IMR-90 (cell line): Measurements from ENCODE around the gene PDS5B. TPM values are rescaled to one million over a fixed set of nuclear protein-coding genes. Genes with fewer than 3 reads are reported as not detected.
A peak's percentile ranks its signal among the peaks of the same experiment; 100 is the strongest.

Experiments
- ATAC-seq: fragments of 200-7000 bp; cut with Tn5 transposase; 2 replicates; pipeline ENCODE4 v1.9.1; 2020; ENCODE audit warnings: low read depth, mild to moderate bottlenecking, moderate library complexity
- BruUV-seq: library from RNA; stranded (reverse); fragments of 400-500 nt; replicated peaks from 2 replicates; lab custom pipeline; 2021; lab: Mats Ljungman, UMichigan
- CTCF ChIA-PET: fragments of 300-600 bp; formaldehyde crosslinking; extraction: SDS; loops from one replicate; lab custom pipeline; 2021; ENCODE audit warnings: antibody characterized with exemption; lab: Yijun Ruan, JAX
- POLR2A ChIA-PET: fragments of 300-600 bp; sonication (Branson Sonifier 250); formaldehyde crosslinking; loops from one replicate; lab custom pipeline; 2022; ENCODE audit warnings: antibody characterized with exemption; ENCODE audit not compliant: unreplicated experiment; lab: Charles Lee
- DNase-seq: peaks from one replicate; pipeline ENCODE4 v3.0.0; 2013
- H2AFZ ChIP-seq: replicated peaks from 2 replicates; pipeline ENCODE3; 2013; ENCODE audit warnings: low read length, mild to moderate bottlenecking; ENCODE audit not compliant: poor library complexity
- H2AK5ac ChIP-seq: 2 replicates; pipeline ENCODE4 v1.6.1; 2013; ENCODE audit warnings: low read depth, low read length, inconsistent platforms
- H2AK9ac ChIP-seq: replicated peaks from 2 replicates; pipeline ENCODE3; 2013; ENCODE audit warnings: mild to moderate bottlenecking, low read depth, low read length, moderate library complexity; ENCODE audit not compliant: poor library complexity
- H2BK120ac ChIP-seq: 2 replicates; pipeline ENCODE4 v1.6.1; 2013; ENCODE audit warnings: low read depth, low read length, inconsistent platforms
- H2BK15ac ChIP-seq: 3 replicates; pipeline ENCODE4 v1.6.1; 2013; ENCODE audit warnings: low read depth, low read length, inconsistent platforms
- H2BK20ac ChIP-seq: 2 replicates; pipeline ENCODE4 v1.6.1; 2013; ENCODE audit warnings: low read depth, mild to moderate bottlenecking, inconsistent platforms, low read length, moderate library complexity
- H2BK5ac ChIP-seq: 2 replicates; pipeline ENCODE4 v1.6.1; 2013; ENCODE audit warnings: mild to moderate bottlenecking, low read depth, low read length, inconsistent platforms; ENCODE audit not compliant: poor library complexity, severe bottlenecking
- H3K14ac ChIP-seq: replicated peaks from 2 replicates; pipeline ENCODE4 v1.6.1; 2013; ENCODE audit warnings: low read depth, low read length, inconsistent platforms
- H3K18ac ChIP-seq: 2 replicates; pipeline ENCODE4 v1.6.1; 2013; ENCODE audit warnings: low read depth, low read length, control low read depth
- H3K23ac ChIP-seq: 2 replicates; pipeline ENCODE4 v1.6.1; 2013; ENCODE audit warnings: low read depth, low read length, inconsistent platforms
- H3K27ac ChIP-seq: 2 replicates; pipeline ENCODE4 v1.5.1; 2013; ENCODE audit warnings: mild to moderate bottlenecking, control low read depth, low read length; ENCODE audit not compliant: insufficient read depth
- H3K27me3 ChIP-seq: 2 replicates; pipeline ENCODE4 v1.6.1; 2013; ENCODE audit warnings: low read length; ENCODE audit not compliant: control insufficient read depth, insufficient read depth
- H3K36me3 ChIP-seq: 2 replicates; pipeline ENCODE4 v1.6.1; 2013; ENCODE audit warnings: low read length, mixed read lengths; ENCODE audit not compliant: control insufficient read depth, insufficient read depth
- H3K4ac ChIP-seq: 2 replicates; pipeline ENCODE4 v1.6.1; 2013; ENCODE audit warnings: low read depth, low read length, inconsistent platforms
- H3K4me1 ChIP-seq: 2 replicates; pipeline ENCODE4 v1.6.1; 2013; ENCODE audit warnings: low read length, mixed read lengths; ENCODE audit not compliant: control insufficient read depth, insufficient read depth
- H3K4me2 ChIP-seq: 2 replicates; pipeline ENCODE4 v1.6.1; 2013; ENCODE audit warnings: low read depth, mild to moderate bottlenecking, control low read depth, low read length, moderate library complexity
- H3K4me3 ChIP-seq: 2 replicates; pipeline ENCODE4 v1.5.1; 2013; ENCODE audit warnings: low read depth, mild to moderate bottlenecking, control low read depth, low read length, moderate library complexity; ENCODE audit not compliant: insufficient read depth
- H3K56ac ChIP-seq: 2 replicates; pipeline ENCODE4 v1.6.1; 2013; ENCODE audit warnings: low read length, inconsistent platforms; ENCODE audit not compliant: insufficient read depth; ENCODE audit errors: extremely low read depth
- H3K79me1 ChIP-seq, 2 experiments: 2 replicates each; pipeline ENCODE4 v1.6.1; 2013; ENCODE audit warnings: low read length in 2 of 2, inconsistent platforms in 1 of 2, low read depth in 1 of 2
- H3K9ac ChIP-seq: 2 replicates; pipeline ENCODE4 v1.6.1; 2013; ENCODE audit warnings: low read depth, low read length, control low read depth
- H3K9me1 ChIP-seq: 2 replicates; pipeline ENCODE4 v1.6.1; 2013; ENCODE audit warnings: low read length, inconsistent platforms; ENCODE audit not compliant: insufficient read depth
- H3K9me3 ChIP-seq: 2 replicates; pipeline ENCODE4 v1.6.1; 2013; ENCODE audit warnings: low read length; ENCODE audit not compliant: control insufficient read depth, insufficient read depth
- H4K20me1 ChIP-seq: 2 replicates; pipeline ENCODE4 v1.6.1; 2013; ENCODE audit warnings: low read length, inconsistent platforms; ENCODE audit not compliant: insufficient read depth
- H4K5ac ChIP-seq: 2 replicates; pipeline ENCODE4 v1.6.1; 2013; ENCODE audit warnings: mild to moderate bottlenecking, low read depth, low read length, control low read depth
- H4K8ac ChIP-seq, 2 experiments: 2 replicates each; pipeline ENCODE4 v1.6.1; 2013; ENCODE audit warnings: low read depth in 2 of 2, low read length in 2 of 2, control low read depth in 1 of 2, inconsistent platforms in 1 of 2
- H4K91ac ChIP-seq: 2 replicates; pipeline ENCODE4 v1.6.1; 2013; ENCODE audit warnings: low read depth, low read length, inconsistent platforms; ENCODE audit not compliant: insufficient read depth
- ELK1 ChIP-seq: fragments of 150-350 bp; IDR thresholded peaks from 2 replicates; pipeline ENCODE4 v1.6.1; 2016; ENCODE audit warnings: low read depth, mild to moderate bottlenecking, low read length, moderate library complexity, borderline replicate concordance
- FOS ChIP-seq: fragments of 150-350 bp; IDR thresholded peaks from 2 replicates; pipeline ENCODE4 v1.6.1; 2016; ENCODE audit warnings: low read depth, low read length
- MAFK ChIP-seq: IDR thresholded peaks from 2 replicates; pipeline ENCODE4 v1.6.1; 2012; ENCODE audit warnings: low read depth, low read length, improper control_type of control experiment
- MXI1 ChIP-seq: IDR thresholded peaks from 2 replicates; pipeline ENCODE4 v1.6.1; 2012; ENCODE audit warnings: low read depth, mild to moderate bottlenecking, low read length, moderate library complexity, borderline replicate concordance
- NFE2L2 ChIP-seq: fragments of 150-350 bp; IDR thresholded peaks from 2 replicates; pipeline ENCODE4 v1.6.1; 2016; ENCODE audit warnings: low read depth, mild to moderate bottlenecking, low read length
- RAD21 ChIP-seq: IDR thresholded peaks from 2 replicates; pipeline ENCODE4 v1.6.1; 2012; ENCODE audit warnings: low read length, improper control_type of control experiment
- RFX5 ChIP-seq: IDR thresholded peaks from 2 replicates; pipeline ENCODE4 v1.8.0; 2012; ENCODE audit warnings: low read depth, mild to moderate bottlenecking, low read length, moderate library complexity
- WGBS, 2 experiments: methylation state at CpG; one replicate each; pipeline versions ENCODE4 v1.1.5 to v1.1.7; 2013; ENCODE audit warnings: missing lambda C conversion rate in 2 of 2; ENCODE audit not compliant: insufficient read length in 1 of 2; ENCODE audit errors: extremely low coverage in 2 of 2; 5-methylcytosine and 5-hydroxymethylcytosine counted together
- dilution Hi-C: fragments of 300-500 bp; cut with HindIII; formaldehyde crosslinking; loops from one replicate; pipeline ENCODE4 v1.14.3; 2018; ENCODE audit warnings: low sequenced_read_pairs; ENCODE audit not compliant: unreplicated experiment
- in situ Hi-C: fragments of 300-500 bp; cut with MboI; formaldehyde crosslinking; loops from 3 replicates; pipeline ENCODE4 v1.14.3; 2019; ENCODE audit warnings: low sequenced_read_pairs, inconsistent platforms, mixed read lengths
- intact Hi-C: fragments of 100-400 bp; cut with micrococcal nuclease; formaldehyde crosslinking; loops from 2 replicates; pipeline ENCODE4 v1.10.0; 2022
- polyA plus RNA-seq, 3 experiments: library from polyadenylated mRNA; depleted of rRNA; stranded (reverse); fragments of >200 nt; gene quantifications; 2 replicates each; pipeline ENCODE4 v1.2.3, GENCODE V29; 2012; ENCODE audit warnings: low replicate concordance in 1 of 3
- total RNA-seq: library from RNA; depleted of rRNA; stranded (reverse); fragments of >200 nt; gene quantifications from 2 replicates; pipeline ENCODE4 v1.2.3, GENCODE V29; 2012

Gene PDS5B
- total and polyA plus RNA-seq, 2 of the 4 experiments (the other 2 are of a cell fraction): 6.2 to 20.1 TPM

- Histone ChIP-seq H4K5ac (no peak overlapping the region), H3K18ac (no peak overlapping the region), H3K4me1 (no peaks in the 10 kb centered on the region), H3K27me3 (no peaks in the 10 kb centered on the region), H3K9me3 (no peaks in the 10 kb centered on the region), H2AFZ (no peak overlapping the region), H4K8ac (no peak overlapping the region), H3K9ac (no peak overlapping the region), H3K36me3 (peaks cover 11% of the 10 kb centered on the region), H2AK9ac (no peak overlapping the region), H3K14ac (no peak overlapping the region), H2BK120ac (no peak overlapping the region), H3K4me3 (no peak overlapping the region), H2BK15ac (no peak overlapping the region), H4K20me1 (no peaks in the 10 kb centered on the region), H3K56ac (no peak overlapping the region), H3K4me2 (no peak overlapping the region), H3K27ac (no peak overlapping the region), H3K23ac (no peak overlapping the region), H4K91ac (no peak overlapping the region), H3K79me1 (peaks cover 4 to 5% of the 10 kb centered on the region in 2 experiments; a peak in 2 of 4 replicates), H3K9me1 (no peaks in the 10 kb centered on the region), H2AK5ac (no peak overlapping the region), H3K4ac (no peak overlapping the region), H2BK5ac (peak overlapping the region; percentile 65), H2BK20ac (no peak overlapping the region)
- ChIA-PET CTCF (no interaction called here), POLR2A (no interaction called here)
- peak; percentile 74 for ATAC-seq
- intact Hi-C loops (no loop called here), in situ Hi-C loops (no loop called here), dilution Hi-C loops (no loop called here)
- WGBS, 2 experiments: no CpG with 5 or more reads among the region's 4 CpGs
- no TSS peak for BruUV-seq
- peak; percentile 50 for DNase-seq
- TF ChIP-seq RFX5: no peak
- no peak for TF ChIP-seq MXI1
- TF ChIP-seq NFE2L2: no peak
- no peak for TF ChIP-seq RAD21
- no peak for TF ChIP-seq FOS
- no peak for TF ChIP-seq ELK1
- TF ChIP-seq MAFK: no peak
Measured at GRCh38 chr13:32676242-32676641, 90.0 kb downstream of the PDS5B start.
